GM18861 (cell line): Measurements from ENCODE around the gene RYR2.
"Not testable (repeated sequence)": the region's sequence is repeated elsewhere in the genome, so short reads cannot be mapped to it uniquely, and the experiment has no call there.

Experiments used
- ATAC-seq: cut with Tn5 transposase; IDR thresholded peaks from one replicate; pipeline ENCODE4 v1.9.1; 2021; ENCODE audit not compliant: unreplicated experiment

The RYR2 gene

DNA sequence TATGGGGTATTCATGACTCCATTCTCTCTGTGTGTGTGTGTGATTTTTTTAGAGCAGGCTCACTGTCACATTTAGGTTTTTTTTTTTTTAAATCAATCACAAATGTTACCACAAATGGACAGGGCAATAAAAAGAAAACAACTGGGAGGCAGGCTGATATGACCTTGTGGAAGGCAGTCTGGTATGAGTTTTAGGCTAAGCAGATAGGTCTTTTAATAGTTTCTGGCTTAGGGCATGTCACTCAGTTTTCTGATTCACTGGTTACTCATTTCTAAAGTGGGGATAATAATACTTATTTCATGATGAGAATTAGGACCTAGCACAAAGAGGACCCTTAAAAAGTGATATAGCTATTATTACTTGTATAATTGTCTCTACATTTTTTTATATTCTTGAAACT, 278.9 kb downstream of the RYR2 start:
- ATAC-seq: no peak

DNA sequence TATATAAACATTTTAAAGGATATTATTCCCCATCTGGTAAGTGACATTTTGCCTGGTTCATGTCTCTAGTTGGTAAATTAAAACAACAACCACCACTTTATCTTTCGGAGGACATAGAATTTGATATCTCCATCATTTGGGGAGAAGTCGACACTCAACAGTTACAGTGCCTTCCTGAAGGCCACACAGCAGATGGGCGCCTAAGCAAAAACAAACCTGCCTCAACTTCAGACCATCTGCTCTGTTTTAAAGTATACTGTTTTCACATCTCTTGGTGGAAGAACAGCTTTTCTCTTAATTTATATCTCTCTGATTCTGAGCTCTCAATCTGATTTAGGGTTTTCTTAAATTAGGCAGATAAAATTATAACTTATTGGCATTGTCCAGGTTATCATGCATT, 282.2 kb downstream of the RYR2 start:
- ATAC-seq: no peak

DNA sequence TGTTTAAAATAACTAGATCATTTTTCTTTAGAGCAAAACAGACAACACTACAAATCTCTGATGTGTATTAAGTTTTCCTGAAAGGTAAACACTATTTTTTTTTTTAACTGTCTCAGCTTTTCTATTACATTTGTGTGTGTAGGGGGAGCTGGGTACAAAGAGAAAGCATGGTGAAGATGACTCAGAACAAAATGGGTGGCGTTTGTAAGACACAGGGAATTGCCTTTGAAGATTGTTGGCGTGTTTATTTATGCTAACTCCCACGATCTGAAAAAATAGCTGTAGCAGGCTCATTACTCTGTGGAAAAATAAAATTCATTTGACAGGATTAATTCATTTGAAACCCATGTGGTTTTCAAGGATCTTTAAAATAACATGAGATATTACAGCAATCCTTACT, 285.1 kb downstream of the RYR2 start:
- no peak for ATAC-seq

DNA sequence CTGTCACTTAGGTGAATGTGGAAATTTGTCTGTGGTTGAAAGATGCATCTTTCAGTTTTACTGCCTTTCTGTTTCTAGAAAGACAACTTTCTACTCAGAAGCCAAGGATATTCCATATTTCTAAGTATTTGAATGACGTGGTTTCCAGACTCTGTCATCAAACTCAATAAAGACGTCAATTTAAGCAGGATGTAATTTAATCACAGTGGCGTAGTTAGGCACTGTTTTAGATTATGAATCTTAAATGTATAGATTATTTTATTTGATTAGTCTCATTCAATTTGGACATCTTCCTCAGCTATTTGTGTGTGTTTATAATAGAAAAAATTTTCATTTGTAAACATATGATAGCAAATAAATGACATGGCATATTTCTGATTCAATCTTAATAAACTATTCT, 298.9 kb downstream of the RYR2 start:
- no peak for ATAC-seq

DNA sequence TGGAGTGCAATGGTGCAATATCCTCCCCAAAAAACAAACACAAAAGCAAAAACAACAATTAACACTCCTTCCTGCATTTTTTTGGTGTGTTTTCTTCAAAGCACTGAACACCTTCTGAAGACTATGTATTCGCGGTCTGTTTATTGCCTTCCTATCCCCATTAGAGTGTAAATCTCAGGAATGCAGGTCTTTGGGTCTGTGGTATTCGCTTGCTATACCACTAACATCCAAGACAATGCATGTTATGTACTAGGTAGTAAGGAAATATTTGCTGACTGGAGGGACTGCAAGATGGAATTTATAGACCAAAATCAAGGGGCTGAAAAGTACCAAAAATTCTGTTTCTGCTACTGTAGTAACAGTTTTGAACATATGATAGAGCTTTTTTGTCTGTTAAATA, 299.4 kb downstream of the RYR2 start:
- ATAC-seq: no peak

DNA sequence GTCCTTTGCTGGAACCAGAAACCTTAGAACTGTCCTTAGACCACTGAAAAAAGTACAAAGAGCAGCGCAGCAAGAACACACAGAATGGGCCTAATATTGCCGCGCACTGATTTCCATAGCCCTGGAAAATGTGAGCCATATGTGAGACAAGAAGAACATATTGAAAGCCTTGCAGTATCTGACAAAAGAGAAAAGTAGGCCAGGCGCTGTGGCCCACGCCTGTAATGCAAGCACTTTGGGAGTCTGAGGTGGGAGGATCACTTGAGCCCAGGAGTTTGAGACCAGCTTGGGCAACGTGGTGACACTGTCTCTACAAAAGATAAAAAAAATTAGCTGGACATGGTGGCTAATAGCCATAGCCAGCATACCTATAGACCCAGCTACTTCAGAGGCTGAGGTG, 300.7 kb downstream of the RYR2 start:
- ATAC-seq: no peak

DNA sequence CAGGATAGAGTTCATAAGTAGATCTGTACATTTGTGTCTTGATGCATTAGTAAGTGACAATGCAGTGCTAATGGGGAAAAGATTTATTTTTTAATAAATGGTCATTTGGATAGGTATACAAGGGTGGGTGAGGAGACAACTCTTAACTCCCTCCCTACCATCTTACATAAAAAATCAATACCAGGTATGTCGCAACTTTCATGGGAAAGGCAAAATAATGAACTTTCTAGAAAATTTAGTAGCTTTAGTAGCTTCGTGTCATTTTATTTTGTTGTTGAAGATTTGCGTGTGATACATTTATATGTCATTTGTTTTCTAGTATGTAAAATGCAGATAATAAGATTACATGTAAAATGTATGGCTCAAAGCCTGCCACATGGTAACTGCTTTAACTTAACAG, 310.8 kb downstream of the RYR2 start:
- ATAC-seq: no peak

DNA sequence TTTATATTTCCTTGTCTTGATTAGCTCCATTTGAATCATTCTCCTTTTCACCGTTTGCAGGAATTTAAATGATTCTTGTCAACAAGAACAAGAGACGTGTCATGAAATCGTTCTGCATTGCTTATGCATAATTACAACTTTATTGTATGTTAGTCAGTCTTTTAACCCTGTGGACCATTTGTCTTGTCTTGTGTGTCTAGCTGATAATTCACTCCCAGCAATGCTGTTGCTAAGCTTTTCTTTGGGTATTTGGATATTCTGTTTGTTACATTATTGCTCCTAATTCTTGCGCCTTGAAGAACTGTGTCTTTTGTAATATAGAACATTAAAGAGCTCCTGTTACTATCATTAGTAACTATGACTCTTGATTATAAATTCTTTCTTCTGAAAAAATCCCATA, 311.9 kb downstream of the RYR2 start:
- ATAC-seq: no peak

DNA sequence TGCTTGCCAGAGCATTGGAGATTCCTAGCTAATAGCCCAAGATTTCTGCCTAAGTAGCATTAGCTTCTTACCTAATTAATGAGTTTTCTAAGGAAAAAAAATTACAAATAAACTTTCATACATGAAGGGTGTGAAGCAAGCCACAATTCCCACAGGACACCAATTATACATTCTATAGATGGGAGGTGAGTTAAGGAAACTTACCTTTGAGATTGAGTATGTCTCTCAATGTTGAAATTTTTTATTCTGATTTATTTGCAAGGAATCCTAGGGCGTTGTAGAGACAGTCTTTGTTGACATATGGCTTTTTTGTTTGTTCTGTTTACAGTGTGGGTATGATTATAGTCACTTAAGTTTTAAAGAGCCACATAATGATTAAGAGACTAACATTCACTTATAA, 313.0 kb downstream of the RYR2 start:
- no peak for ATAC-seq

DNA sequence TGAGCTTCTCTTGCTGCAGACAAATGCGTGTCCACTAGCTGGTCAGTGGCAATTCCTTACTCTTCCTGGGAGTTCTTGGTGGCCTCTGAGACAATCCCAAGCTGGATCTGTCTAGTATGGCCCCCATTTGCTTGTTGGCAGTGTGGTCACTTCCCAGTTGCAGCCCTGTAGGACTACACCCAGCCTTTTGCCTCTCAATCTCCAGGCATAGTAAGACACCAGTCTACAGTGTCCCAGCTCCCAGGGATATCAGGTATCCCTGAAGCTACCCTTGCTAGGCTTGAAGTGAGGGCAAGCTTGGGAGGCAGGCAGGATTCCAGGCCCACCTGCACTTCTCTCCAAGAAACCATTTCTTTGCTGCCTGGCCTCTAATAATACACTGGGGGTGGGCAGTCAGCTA, 316.6 kb downstream of the RYR2 start:
- no peak for ATAC-seq

DNA sequence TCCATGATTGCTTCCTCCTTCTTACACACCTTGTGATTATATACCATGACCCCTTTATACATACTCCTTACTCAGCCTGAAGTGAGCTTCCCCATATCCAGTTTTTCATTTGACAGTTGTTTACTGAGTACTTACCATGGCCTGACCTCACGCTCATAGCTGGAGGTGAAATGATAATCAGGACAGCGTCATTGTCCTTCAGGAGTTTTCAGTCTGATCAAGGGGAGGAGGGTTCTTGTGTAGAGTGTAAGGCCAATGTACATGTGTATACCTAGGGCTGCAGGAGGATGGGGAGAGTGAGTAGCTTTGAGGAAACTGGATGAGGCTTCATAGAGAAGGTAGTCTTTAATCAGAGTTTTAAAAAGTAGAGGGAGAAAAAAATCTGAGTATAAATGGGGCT, 325.8 kb downstream of the RYR2 start:
- no peak for ATAC-seq

DNA sequence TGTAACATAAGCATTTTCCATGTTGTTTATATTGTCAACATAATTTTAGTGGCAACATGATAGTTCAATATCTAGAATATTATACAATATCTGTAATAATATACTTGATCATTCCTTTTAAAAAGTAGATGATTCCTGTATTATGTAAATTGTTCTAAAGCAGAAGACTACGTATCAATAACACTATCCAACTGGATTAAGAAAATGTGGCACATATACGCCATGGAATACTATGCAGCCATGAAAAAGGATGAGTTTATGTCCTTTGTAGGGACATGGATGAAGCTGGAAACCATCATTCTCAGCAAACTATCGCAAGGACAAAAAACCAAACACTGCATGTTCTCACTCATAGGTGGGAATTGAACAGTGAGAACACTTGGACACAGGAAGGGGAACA, 329.5 kb downstream of the RYR2 start:
- not testable (repeated sequence) for ATAC-seq

DNA sequence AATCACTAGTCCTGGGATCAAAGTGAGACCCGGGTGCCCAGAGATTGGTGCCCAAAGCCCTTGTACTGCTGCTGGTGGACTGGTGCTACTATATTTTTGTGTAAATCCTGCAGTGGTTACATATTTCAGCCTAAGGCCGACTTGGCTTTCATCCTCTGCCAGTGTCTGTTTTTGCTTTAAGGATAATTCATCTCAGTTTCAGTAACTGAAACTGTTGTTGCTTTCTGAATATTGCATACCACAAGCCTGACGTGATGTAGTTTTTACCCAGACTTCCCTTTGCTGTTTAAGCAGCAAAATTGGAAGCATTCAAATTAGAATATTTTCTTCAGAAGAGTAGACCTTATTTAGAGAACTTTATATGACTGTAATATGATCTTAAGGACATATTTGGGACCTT, 341.8 kb downstream of the RYR2 start:
- no peak for ATAC-seq

DNA sequence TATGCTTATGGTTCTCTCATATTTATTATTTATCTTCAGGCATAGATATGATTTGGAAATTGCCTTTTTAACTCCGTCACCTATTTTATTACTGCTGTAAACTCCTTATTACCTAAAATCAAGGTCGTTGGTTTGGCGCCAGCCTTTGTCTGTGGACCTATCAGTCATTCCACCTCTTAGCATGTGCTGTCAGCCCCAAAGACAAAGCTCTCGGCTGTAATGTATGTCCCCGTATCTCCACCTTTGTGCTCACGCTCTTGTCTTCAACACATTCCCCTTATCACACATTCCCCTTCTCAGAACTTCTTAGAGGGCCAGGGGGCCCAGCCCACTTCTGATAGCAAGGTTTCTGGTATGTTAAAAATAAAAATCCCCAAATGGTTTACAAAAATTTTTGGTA, 342.2 kb downstream of the RYR2 start:
- no peak for ATAC-seq

DNA sequence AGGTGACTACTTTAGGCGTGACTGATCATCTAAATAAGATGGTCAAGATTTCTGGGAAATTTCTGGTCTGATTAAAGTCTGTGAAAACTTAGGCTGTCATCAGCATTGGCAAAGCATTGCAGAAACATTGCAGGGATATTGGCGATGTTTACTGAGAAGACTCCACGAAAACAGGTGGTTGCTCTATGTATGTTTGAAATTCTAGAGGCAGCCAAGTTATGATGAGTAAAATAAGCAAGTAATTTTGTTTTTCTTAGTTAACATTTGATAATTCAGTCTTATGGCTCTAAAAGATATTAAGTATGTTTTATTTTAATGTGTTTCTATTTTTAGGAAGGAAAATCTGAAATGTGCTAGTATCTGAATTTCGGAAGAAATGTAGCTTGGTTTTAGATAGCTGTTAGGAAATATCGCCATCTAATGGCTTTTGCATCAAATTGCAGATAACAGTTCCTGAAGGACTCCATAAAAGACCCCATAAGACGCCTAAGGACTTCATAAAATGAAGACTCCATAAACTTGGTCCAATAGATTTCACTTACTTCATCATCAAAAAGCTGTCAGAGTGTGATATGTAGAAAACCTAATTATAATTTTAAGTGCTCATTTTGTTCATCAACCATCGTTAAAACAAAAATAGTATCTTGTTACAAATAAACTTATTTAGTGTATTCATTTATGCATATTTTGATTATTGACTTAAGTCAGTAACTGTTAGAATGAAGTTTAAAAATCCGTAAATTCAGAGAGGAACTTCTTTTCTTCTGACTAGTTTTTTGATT, 344.6 kb downstream of the RYR2 start:
- no peak for ATAC-seq

DNA sequence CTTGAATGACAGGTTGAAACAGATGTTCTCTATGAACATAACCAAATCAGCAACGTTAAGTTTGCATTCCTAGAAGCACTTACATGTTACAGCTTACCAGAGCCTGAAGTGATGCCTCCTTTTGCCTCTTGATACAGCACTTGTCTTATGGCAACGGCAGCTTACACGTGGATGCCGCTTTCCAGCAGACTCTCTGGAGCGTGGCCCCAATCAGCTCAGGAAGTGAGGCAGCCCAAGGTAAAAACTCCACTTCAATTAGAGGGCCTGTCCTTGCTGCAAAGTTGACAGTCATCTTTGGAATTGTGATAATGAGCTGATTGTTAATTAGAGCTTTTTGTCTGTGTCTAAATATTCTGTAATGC, 345.1 kb downstream of the RYR2 start:
- ATAC-seq: no peak

DNA sequence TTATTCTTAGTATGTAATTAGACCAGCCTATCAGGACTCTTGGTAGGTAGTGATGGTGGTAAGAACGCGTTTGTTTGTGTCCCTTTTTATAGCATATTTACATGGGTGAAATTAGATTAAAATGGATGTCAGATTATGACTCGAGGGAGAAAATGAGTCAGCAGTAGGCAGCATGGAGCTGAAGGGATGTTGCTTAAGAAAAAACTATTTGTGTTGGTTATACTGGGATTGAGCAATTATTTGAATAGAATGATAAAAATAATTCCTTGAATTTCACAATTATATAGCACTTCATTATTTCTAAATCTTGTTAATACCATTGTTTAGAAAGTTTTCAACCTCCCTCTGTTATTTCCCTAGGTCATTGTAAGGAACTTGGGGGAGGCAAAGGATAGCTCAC, 348.8 kb downstream of the RYR2 start:
- ATAC-seq: no peak

DNA sequence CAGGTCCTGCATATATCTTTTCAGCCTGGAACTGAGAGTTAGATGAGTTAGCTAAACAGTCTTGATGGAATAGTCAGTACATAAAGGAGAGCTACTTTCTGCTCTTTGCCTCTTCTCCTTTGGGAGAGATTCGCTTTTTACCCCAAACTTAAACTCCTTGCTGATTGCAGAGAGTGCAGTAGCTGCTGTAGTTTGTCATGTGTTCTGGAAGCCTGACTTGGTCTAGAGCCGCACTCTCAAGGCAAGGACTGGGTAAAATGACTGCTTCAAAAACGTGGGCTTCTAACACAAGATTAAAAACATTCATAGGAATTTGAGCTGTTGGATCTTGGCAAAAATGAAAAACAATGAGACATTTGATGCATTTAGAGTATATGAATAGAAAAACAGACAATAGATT, 351.6 kb downstream of the RYR2 start:
- ATAC-seq: no peak

DNA sequence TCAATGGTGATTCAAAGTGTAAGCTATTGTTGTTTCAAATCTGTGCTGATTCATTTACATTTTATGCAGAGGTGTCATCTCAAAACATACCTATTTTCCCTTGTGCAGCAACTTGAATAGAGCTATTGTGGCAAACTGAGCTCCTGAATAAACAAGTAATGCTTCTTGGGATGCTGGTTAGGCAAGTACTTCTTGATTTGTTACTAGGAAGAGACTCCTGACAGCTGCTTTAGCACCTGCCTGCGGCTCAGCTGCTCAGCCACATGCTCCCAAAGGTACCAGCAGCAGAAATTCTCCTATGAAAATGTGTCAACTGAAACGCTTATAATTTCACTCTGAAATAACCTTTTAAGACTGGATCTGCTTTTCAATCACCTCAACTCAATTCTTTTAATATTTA, 352.3 kb downstream of the RYR2 start:
- no peak for ATAC-seq

DNA sequence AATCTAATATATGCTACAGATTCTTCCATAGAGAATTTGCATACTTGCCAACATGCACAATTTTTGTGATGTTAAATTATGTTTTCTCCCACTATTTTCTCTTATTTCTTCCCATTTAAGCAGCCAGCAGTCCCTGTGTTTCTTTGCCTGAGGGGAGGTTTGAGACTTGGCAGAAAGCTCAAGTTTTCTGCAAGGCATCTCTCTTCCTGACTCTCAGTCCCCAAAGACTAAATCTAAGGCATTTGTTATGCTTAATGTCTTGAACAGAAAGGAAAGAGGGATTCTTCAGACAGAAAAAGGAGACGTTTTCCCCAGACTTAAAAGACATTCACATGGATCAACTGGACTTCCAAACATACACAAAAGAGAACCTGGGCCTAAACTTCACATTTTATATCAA, 354.4 kb downstream of the RYR2 start:
- no peak for ATAC-seq

DNA sequence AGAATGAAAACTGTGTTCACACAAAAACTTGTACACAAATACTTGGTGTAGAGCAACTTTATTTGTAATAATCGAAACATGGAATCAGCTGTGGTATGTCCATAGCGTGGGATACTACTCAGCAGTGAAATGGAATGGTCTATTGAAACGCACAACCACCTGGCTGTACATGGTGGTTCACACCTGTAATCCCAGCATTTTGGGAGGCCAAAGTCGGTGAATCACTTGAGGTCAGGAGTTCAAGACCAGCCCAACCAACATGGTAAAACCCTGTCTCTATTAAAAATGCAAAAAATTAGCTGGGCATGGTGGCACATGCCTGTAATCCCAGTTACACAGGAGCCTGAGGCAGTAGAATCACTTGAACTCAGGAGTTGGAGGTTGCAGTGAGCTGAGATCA, 356.8 kb downstream of the RYR2 start:
- no peak for ATAC-seq

DNA sequence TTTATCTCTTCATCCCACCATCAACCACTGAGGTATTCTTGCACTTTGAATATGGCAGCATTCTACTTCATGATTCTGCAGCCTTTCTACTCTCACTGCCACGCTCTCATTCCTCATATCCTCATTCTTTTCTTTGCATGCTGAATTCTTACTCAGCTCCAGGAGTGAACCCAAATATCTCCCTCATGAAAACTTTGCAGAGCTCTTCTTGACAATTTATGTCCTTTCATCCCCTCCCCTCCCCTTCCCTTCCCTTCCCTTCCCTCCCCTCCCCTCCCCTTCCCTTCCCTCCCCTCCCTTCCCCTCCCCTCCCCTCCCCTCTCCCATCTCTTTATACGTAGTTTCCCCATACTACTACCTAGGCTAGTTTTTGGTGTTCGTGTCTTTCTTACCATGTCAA, 363.9 kb downstream of the RYR2 start:
- no peak for ATAC-seq

DNA sequence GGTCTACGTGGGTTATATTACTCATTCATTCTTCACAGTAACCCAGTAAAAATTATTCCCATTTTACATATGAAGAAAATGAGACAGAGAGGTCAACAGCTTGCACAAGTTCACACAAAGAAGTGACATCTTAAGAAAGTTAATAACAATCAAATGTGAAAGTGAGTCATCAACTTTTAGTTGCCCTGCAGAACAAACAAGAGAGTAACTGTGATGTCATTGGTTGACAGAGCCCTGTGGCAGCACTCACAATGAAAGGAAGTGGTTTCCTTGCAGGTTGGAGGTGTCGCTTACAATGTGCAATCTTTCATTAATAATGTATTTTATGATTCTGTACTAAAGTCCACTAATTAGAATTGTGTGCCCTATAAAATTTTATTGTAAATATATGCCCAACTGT, 369.6 kb downstream of the RYR2 start:
- ATAC-seq: no peak
